Activated naive CD4-positive, alpha-beta T cell (primary cell): ENCODE results near the gene OGT.

ENCODE experiments used
- DNase-seq, 4 experiments: peaks; one replicate each; lab custom pipeline; 2025; lab: John Stamatoyannopoulos, UW

The OGT gene

GRCh38 chrX:71622576-71623450 is 89.9 kb downstream of the OGT start:
- peak; percentile 6 to 12 (median 8) for DNase-seq

GRCh38 chrX:71623714-71624113 is 90.8 kb downstream of the OGT start:
- no peak for DNase-seq

- DNase-seq: no peak
These were observed 92.6 kb downstream of the OGT start for GRCh38 chrX:71625471-71625870.
